ENCODE measurements around the gene TM4SF4.

The TM4SF4 gene

GRCh38 chr3:149512073-149512782 lies 37.7 kb downstream of the TM4SF4 start:
- no peak for DNase-seq (ENCODE audit: low spot score)

- DNase-seq (ENCODE audit: low spot score), result no peak
Observed at GRCh38 chr3:149514471-149514870, 40.0 kb downstream of the TM4SF4 start.

GRCh38 chr3:149515249-149515648 lies 40.8 kb downstream of the TM4SF4 start:
- no peak for DNase-seq (ENCODE audit: low spot score)

GRCh38 chr3:149516920-149517319 lies 42.4 kb downstream of the TM4SF4 start:
- DNase-seq (ENCODE audit: low spot score), result no peak

GRCh38 chr3:149519912-149520311 lies 45.4 kb downstream of the TM4SF4 start:
- DNase-seq (ENCODE audit: low spot score), result no peak

GRCh38 chr3:149523512-149524299 lies 49.2 kb downstream of the TM4SF4 start:
- no peak for DNase-seq (ENCODE audit: low spot score)

- no peak for DNase-seq (ENCODE audit: low spot score)
Observed at GRCh38 chr3:149527531-149528339, 53.2 kb downstream of the TM4SF4 start.

- DNase-seq (ENCODE audit: low spot score), result no peak
Observed at GRCh38 chr3:149528340-149528650, 53.8 kb downstream of the TM4SF4 start.

- DNase-seq (ENCODE audit: low spot score), result no peak
Observed at GRCh38 chr3:149529099-149529498, 54.6 kb downstream of the TM4SF4 start.

- DNase-seq (ENCODE audit: low spot score), result no peak
Observed at GRCh38 chr3:149532489-149533180, 58.1 kb downstream of the TM4SF4 start.

- DNase-seq (ENCODE audit: low spot score), result no peak
Observed at GRCh38 chr3:149534082-149534481, 59.6 kb downstream of the TM4SF4 start.

GRCh38 chr3:149534671-149535332 lies 60.3 kb downstream of the TM4SF4 start:
- no peak for DNase-seq (ENCODE audit: low spot score)

GRCh38 chr3:149535333-149535685 lies 60.8 kb downstream of the TM4SF4 start:
- DNase-seq (ENCODE audit: low spot score), result no peak

- no peak for DNase-seq (ENCODE audit: low spot score)
Observed at GRCh38 chr3:149536429-149536828, 61.9 kb downstream of the TM4SF4 start.

- no peak for DNase-seq (ENCODE audit: low spot score)
Observed at GRCh38 chr3:149538371-149538770, 63.9 kb downstream of the TM4SF4 start.

GRCh38 chr3:149541091-149541491 lies 66.6 kb downstream of the TM4SF4 start:
- DNase-seq (ENCODE audit: low spot score), result no peak

GRCh38 chr3:149542375-149543312 lies 68.1 kb downstream of the TM4SF4 start:
- DNase-seq (ENCODE audit: low spot score), result no peak

GRCh38 chr3:149545049-149545448 lies 70.6 kb downstream of the TM4SF4 start:
- no peak for DNase-seq (ENCODE audit: low spot score)

GRCh38 chr3:149547413-149547812 lies 72.9 kb downstream of the TM4SF4 start:
- no peak for DNase-seq (ENCODE audit: low spot score)

GRCh38 chr3:149547954-149548668 lies 73.6 kb downstream of the TM4SF4 start:
- DNase-seq (ENCODE audit: low spot score), result no peak
